ENCODE data around the gene APOE.
"Not testable (repeated sequence)": the region's sequence is repeated elsewhere in the genome, so short reads cannot be mapped to it uniquely, and the experiment has no call there.

Gene APOE

DNA sequence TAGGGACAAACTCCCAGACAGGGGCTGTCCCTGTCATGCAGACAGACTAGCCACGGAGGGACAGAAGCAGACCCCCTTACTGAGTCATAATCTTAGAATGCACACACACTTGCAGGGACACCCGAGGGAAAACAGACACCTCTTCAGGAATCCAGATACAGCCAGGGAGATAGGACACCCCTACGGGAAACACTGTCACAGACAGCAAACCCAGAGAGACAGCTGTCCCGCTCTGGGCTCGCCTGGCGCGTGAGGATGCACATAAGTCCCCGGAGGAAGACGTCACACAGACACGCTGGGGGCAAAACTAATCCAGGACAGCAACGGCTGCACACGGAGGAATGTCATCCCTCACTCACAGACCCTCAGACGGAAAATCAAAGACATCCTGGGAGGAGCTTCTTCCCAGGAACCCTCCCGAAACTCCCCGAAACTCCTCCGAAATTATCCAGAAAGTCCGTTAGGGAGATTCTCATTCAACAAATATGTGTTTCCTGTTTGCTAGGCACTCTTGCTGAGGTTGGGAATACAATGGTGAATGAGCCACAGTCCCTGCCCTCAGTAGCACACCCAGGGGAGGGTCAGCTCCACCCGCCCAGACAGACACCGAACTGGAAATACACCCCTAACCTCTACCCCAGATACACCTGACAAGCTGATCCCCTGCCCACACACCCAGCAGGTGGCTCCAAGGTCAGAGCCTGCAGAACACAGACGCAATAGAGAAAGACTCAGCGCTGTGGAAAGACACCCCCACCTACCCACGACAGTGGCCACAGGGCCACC, 29.7 kb upstream of the APOE start:
- CTCF ChIA-PET, result no interaction called here
- no peak for DNase-seq (ENCODE audit: extremely low spot score)
- TF ChIP-seq, protein P1, sequence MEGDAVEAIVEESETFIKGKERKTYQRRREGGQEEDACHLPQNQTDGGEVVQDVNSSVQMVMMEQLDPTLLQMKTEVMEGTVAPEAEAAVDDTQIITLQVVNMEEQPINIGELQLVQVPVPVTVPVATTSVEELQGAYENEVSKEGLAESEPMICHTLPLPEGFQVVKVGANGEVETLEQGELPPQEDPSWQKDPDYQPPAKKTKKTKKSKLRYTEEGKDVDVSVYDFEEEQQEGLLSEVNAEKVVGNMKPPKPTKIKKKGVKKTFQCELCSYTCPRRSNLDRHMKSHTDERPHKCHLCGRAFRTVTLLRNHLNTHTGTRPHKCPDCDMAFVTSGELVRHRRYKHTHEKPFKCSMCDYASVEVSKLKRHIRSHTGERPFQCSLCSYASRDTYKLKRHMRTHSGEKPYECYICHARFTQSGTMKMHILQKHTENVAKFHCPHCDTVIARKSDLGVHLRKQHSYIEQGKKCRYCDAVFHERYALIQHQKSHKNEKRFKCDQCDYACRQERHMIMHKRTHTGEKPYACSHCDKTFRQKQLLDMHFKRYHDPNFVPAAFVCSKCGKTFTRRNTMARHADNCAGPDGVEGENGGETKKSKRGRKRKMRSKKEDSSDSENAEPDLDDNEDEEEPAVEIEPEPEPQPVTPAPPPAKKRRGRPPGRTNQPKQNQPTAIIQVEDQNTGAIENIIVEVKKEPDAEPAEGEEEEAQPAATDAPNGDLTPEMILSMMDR (IDR thresholded peaks at IDR 0.05; ENCODE audit: control extremely low read depth, extremely low read depth, low read depth, missing control alignments), result no peak
- POLR2A ChIA-PET, result no interaction called here

- TF ChIP-seq, protein P1 (IDR thresholded peaks at IDR 0.05; ENCODE audit: control extremely low read depth, extremely low read depth, low read depth, missing control alignments), result no peak
- ChIA-PET CTCF (no interaction called here), POLR2A (no interaction called here)
- DNase-seq (ENCODE audit: extremely low spot score), result no peak
These were observed 28.6 kb upstream of the APOE start for GRCh38 chr19:44876930-44877535.

- TF ChIP-seq, protein P1 (IDR thresholded peaks at IDR 0.05; ENCODE audit: control extremely low read depth, extremely low read depth, low read depth, missing control alignments), result no peak
- ChIA-PET POLR2A (no interaction called here), CTCF (no interaction called here)
- DNase-seq (ENCODE audit: extremely low spot score), result no peak
These were observed 27.3 kb upstream of the APOE start for GRCh38 chr19:44878120-44878865.

GRCh38 chr19:44879309-44880065, 26.1 kb upstream of the APOE start:
- TF ChIP-seq, protein P1 (IDR thresholded peaks at IDR 0.05; ENCODE audit: control extremely low read depth, extremely low read depth, low read depth, missing control alignments), result no peak
- ChIA-PET POLR2A (no interaction called here), CTCF (no interaction called here)
- DNase-seq (ENCODE audit: extremely low spot score), result no peak

DNA sequence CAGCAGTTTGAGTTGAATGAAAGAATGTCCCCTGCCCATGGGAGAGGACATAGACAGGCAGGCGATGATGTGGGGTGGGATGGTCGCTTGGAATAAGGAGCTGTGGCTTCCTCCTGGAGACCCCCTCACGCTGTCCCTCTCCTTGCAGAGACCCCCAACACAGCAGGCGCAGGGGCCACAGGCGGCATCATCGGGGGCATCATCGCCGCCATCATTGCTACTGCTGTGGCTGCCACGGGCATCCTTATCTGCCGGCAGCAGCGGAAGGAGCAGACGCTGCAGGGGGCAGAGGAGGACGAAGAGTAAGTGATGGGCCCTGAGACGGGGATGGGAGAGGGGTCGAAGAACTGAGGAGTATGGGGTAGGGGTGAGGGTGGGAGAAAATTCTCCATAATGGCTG, 23.5 kb upstream of the APOE start:
- ChIA-PET POLR2A (no interaction called here), CTCF (no interaction called here)
- DNase-seq (ENCODE audit: extremely low spot score), result no peak
- TF ChIP-seq, protein P1 (IDR thresholded peaks at IDR 0.05; ENCODE audit: control extremely low read depth, extremely low read depth, low read depth, missing control alignments), result no peak

DNA sequence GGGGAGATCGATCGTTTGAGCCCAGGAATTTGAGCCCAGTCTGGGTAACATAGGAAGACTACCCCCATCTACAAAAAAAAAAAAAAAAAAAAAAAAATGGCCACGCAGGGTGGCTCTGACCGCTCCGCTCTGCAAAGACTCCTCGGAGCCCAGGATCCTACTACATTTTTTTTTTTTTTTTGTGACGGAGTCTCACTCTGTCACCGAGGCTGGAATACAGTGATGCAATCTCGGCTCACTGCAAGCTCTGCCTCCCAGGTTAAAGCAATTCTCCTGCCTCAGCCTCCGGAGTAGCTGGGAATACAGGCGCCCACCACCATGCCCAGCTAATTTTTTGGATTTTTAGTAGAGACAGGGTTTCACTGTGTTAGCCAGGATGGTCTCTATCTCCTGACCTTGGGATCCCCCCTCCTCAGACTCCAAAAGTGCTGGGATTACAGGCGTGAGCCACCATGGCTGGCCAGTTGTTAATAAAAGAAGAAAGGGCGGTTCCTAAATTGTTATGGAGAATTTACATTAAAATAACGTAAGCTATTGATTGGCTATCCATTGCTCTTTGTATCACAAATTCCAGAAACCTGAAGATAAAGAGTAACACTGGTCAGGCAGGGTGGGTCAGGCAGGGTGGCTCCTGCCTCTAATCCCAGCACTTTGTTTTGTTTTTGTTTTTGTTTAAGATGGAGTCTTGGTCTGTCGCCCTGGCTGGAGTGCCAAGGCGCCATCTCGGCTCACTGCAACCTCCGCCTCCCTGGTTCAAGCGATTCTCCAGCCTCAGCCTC, 22.8 kb upstream of the APOE start:
- DNase-seq (ENCODE audit: extremely low spot score); POLR2A ChIA-PET: not testable (repeated sequence)
- CTCF ChIA-PET, result interaction anchor here (1.5 kb wide), 1 partner anchor 21 kb away, joined by 4 read pairs; no protein-coding TSS in a partner anchor

Measured in GM10248 (cell line).